Left ventricle myocardium inferior (tissue), 1 donor: ENCODE measurements around the gene NSD2. TPM values are rescaled to one million over a fixed set of nuclear protein-coding genes. Genes with fewer than 3 reads are reported as not detected.
"Not testable (repeated sequence)": the region's sequence is repeated elsewhere in the genome, so short reads cannot be mapped to it uniquely, and the experiment has no call there.

Source experiments
- DNase-seq: peaks from one replicate; pipeline ENCODE4 v3.0.0-alpha.2; 2020
- H3K27ac ChIP-seq: fragments of 200-600 bp; replicated peaks from 2 replicates; pipeline ENCODE4 v1.8.0; 2021
- H3K27me3 ChIP-seq: fragments of 200-600 bp; 2 replicates; pipeline ENCODE4 v1.8.0; 2021; ENCODE audit warnings: low read depth
- H3K36me3 ChIP-seq: fragments of 200-600 bp; 2 replicates; pipeline ENCODE4 v1.8.0; 2021
- H3K4me1 ChIP-seq: fragments of 200-600 bp; 2 replicates; pipeline ENCODE4 v1.8.0; 2021
- H3K4me3 ChIP-seq: fragments of 200-600 bp; 2 replicates; pipeline ENCODE4 v1.8.0; 2021; ENCODE audit warnings: mild to moderate bottlenecking, moderate library complexity
- H3K9me3 ChIP-seq: fragments of 200-600 bp; replicated peaks from 2 replicates; pipeline ENCODE4 v1.8.0; 2021
- intact Hi-C: fragments of 100-400 bp; cut with micrococcal nuclease; formaldehyde crosslinking; loops from one replicate; pipeline ENCODE4 v1.11.0; 2022
- total RNA-seq: library from RNA; stranded (reverse); fragmentation: NEBNext Ultra II Directional; extraction: Animal tissue kit (Norgen Biotek cat#: 25700); gene quantifications from one replicate; pipeline ENCODE4 v1.2.1, GENCODE V29; 2021
- TF ChIP-seq, protein P1 (sequence below): fragments of 200-600 bp; IDR thresholded peaks from 2 replicates; pipeline ENCODE4 v1.8.0; 2021; ENCODE audit warnings: antibody characterized with exemption, mild to moderate bottlenecking, borderline replicate concordance
- donor health status: DM: no; HTN: yes; CAD: no; lungs with severe emphysema.

The NSD2 gene
- total RNA-seq, 1 donor from 2014 or later = 42.5 TPM

- Histone ChIP-seq H3K4me1 (peaks cover 11% of the 10 kb centered on the region), H3K27me3 (no peaks in the 10 kb centered on the region), H3K27ac (no peak overlapping the region), H3K9me3 (peaks cover 13% of the 10 kb centered on the region), H3K4me3 (no peak overlapping the region), H3K36me3 (peaks cover 39% of the 10 kb centered on the region)
- intact Hi-C loops = no loop called here
- no peak for DNase-seq
- TF ChIP-seq, protein P1, sequence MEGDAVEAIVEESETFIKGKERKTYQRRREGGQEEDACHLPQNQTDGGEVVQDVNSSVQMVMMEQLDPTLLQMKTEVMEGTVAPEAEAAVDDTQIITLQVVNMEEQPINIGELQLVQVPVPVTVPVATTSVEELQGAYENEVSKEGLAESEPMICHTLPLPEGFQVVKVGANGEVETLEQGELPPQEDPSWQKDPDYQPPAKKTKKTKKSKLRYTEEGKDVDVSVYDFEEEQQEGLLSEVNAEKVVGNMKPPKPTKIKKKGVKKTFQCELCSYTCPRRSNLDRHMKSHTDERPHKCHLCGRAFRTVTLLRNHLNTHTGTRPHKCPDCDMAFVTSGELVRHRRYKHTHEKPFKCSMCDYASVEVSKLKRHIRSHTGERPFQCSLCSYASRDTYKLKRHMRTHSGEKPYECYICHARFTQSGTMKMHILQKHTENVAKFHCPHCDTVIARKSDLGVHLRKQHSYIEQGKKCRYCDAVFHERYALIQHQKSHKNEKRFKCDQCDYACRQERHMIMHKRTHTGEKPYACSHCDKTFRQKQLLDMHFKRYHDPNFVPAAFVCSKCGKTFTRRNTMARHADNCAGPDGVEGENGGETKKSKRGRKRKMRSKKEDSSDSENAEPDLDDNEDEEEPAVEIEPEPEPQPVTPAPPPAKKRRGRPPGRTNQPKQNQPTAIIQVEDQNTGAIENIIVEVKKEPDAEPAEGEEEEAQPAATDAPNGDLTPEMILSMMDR = no peak
These were observed 121.4 kb downstream of the NSD2 start for GRCh38 chr4:1992468-1993168.

- Histone ChIP-seq H3K27me3 (no peaks in the 10 kb centered on the region), H3K36me3 (peaks cover 37% of the 10 kb centered on the region), H3K9me3 (peaks cover 18% of the 10 kb centered on the region), H3K4me1 (peaks cover 11% of the 10 kb centered on the region), H3K27ac (no peak overlapping the region), H3K4me3 (no peak overlapping the region)
- TF ChIP-seq, protein P1 = no peak
- DNase-seq = no peak
- intact Hi-C loops = no loop called here
These were observed 122.0 kb downstream of the NSD2 start for GRCh38 chr4:1993169-1993516.

DNA sequence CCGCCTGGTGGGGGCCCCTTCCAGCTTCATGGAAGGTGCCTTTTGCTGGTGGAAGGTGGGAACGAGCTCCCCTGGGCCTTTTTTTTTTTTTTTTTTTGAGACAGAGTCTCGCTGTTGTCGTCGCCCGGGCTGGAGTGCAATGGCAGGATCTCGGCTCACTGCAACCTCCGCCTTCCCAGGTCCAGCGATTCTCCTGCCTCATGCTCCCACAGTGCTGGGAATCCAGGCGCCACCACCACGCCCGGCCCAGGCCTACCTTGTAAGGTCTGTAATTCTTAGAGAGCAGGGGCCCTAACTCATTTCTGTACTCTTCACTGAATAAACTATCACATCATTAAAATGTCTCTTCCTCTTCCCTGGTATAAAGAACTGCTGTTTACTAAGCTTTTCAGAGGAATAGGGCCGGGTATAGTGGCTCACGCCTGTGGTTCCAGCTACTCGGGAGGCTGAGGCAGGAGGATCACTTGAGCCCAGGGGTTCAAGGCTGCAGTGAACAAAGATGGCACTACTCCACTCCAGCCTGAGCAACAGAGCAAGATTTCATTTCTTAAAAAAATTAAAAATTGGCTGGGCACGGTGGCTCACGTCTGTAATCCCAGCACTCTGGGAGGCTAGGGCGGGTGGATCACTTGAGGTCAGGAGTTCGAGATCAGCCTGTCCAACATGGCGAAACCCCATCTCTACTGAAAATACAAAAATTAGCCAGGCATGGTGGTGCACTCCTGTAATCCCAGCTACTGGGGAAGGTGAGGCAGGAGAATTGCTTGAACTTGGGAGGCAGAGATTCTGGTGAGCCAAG lies 122.7 kb downstream of the NSD2 start:
- H3K4me3 ChIP-seq, intact Hi-C loops, DNase-seq, H3K27ac ChIP-seq, H3K27me3 ChIP-seq: not testable (repeated sequence)
- Histone ChIP-seq H3K9me3 (peaks cover 22% of the 10 kb centered on the region), H3K4me1 (peaks cover 11% of the 10 kb centered on the region), H3K36me3 (peaks cover 30% of the 10 kb centered on the region)

DNA sequence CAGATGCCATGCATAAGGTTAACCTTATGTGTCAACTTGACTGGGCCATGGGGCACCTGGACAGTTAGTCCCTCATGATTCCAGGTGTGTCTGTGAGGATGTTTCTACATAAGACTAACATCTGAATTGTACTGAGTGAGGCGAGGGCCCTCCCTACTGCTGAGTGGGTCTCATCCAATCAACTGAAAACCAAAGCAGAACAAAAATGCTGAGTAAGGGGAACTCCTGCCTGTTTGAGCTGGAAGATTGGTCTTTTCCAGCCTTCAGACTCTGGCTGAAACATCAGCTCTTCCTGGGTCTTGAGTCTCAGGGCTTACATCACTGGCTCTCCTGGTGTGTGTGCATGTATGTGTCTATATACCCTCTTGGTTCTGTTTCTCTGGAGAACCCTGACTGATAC lies 123.7 kb downstream of the NSD2 start:
- H3K36me3 ChIP-seq = peaks cover 20% of the 10 kb centered on the region
- no peaks in the 10 kb centered on the region for H3K27me3 ChIP-seq
- DNase-seq = no peak
- intact Hi-C loops = no loop called here
- H3K4me3 ChIP-seq = no peak overlapping the region
- H3K9me3 ChIP-seq = peaks cover 27% of the 10 kb centered on the region
- peaks cover 11% of the 10 kb centered on the region for H3K4me1 ChIP-seq
- TF ChIP-seq, protein P1 = no peak
- H3K27ac ChIP-seq = no peak overlapping the region

GRCh38 chr4:1996866-1997611 lies 125.8 kb downstream of the NSD2 start:
- H3K27ac ChIP-seq = no peak overlapping the region
- H3K9me3 ChIP-seq = peaks cover 31% of the 10 kb centered on the region
- TF ChIP-seq, protein P1 = no peak
- H3K4me3 ChIP-seq = no peak overlapping the region
- no peaks in the 10 kb centered on the region for H3K27me3 ChIP-seq
- H3K36me3 ChIP-seq = peaks cover 9% of the 10 kb centered on the region
- peaks cover 11% of the 10 kb centered on the region for H3K4me1 ChIP-seq
- no peak for DNase-seq
- intact Hi-C loops = no loop called here
